ENCODE measurements around the gene MIP.

The MIP gene

DNA sequence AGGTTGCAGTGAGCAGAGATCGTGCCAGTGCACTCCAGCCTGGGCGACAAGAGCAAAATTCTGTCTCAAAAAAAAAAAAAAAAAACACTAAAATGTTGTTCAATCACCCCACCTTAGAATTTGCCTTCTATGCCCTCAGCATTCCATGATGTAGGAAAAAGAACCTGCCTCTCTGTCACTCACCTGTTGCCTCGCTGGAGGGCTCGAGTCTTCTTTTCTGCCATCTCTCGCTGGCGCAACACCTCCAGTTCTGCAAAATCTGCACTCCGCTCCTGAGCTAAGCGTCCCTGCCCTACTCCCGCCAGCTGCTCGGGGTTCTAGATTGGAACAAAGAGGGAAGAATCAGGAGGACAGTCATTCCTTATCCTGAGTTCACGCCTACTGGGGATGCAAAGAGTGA lies 23.2 kb downstream of the MIP start:
- TF ChIP-seq, protein P1, sequence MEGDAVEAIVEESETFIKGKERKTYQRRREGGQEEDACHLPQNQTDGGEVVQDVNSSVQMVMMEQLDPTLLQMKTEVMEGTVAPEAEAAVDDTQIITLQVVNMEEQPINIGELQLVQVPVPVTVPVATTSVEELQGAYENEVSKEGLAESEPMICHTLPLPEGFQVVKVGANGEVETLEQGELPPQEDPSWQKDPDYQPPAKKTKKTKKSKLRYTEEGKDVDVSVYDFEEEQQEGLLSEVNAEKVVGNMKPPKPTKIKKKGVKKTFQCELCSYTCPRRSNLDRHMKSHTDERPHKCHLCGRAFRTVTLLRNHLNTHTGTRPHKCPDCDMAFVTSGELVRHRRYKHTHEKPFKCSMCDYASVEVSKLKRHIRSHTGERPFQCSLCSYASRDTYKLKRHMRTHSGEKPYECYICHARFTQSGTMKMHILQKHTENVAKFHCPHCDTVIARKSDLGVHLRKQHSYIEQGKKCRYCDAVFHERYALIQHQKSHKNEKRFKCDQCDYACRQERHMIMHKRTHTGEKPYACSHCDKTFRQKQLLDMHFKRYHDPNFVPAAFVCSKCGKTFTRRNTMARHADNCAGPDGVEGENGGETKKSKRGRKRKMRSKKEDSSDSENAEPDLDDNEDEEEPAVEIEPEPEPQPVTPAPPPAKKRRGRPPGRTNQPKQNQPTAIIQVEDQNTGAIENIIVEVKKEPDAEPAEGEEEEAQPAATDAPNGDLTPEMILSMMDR (IDR thresholded peaks at IDR 0.05; ENCODE audit: insufficient read depth, low read length, poor library complexity, severe bottlenecking): no peak
- no peak for TF ChIP-seq EZH2phosphoT487 (conservative IDR thresholded peaks at IDR 0.05; ENCODE audit: low read length)
- Histone ChIP-seq H3K27me3 (ENCODE audit: low read length) (no peaks in the 10 kb centered on the region), H3K4me3 (ENCODE audit: insufficient read depth, low read length, poor library complexity, severe bottlenecking) (no peak overlapping the region), H3F3A (ENCODE audit: insufficient read depth) (no peaks in the 10 kb centered on the region), H3K9me2 (replicated peaks; ENCODE audit: insufficient read depth, low read length) (no peaks in the 10 kb centered on the region), H3K79me2 (ENCODE audit: insufficient read depth, low read length) (peaks cover 24% of the 10 kb centered on the region), H3K4me2 (ENCODE audit: low read depth, low read length, poor library complexity, severe bottlenecking) (no peak overlapping the region), H3K27ac (ENCODE audit: low read depth, low read length) (no peak overlapping the region), H3K36me3 (ENCODE audit: low read length) (peaks cover 26% of the 10 kb centered on the region), H3K9ac (ENCODE audit: low read length) (no peak overlapping the region), H3K9me3 (ENCODE audit: insufficient read depth, low read length) (no peaks in the 10 kb centered on the region), H2AFZ (ENCODE audit: low read depth, low read length, severe bottlenecking) (no peak overlapping the region), H4K20me1 (ENCODE audit: low read depth, low read length) (no peaks in the 10 kb centered on the region)

DNA sequence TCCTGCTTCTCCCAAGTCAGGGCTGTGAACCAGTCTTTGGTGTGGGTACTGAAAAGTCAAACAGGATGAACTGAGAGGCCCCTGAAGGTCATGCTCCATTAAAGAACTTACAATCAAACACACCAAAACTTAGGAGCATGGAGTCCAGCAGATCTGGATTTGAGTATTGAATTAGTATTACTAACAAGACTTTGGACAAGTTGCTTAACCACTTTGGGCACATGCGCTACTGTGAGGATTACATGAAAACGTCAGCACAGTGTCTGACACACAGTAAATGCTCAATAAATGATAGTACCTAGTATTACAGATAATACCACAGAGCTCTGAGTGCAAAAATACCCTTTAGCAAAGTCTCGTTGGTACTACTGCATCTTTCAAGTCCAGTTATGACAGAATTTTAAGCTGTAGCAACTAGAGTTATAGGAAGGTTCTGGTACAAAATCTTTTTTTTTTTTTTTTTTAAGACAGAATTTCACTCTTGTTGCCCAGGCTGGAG lies 28.5 kb downstream of the MIP start:
- TF ChIP-seq, protein P1 (IDR thresholded peaks at IDR 0.05; ENCODE audit: insufficient read depth, low read length, poor library complexity, severe bottlenecking): no peak
- TF ChIP-seq EZH2phosphoT487 (conservative IDR thresholded peaks at IDR 0.05; ENCODE audit: low read length): no peak
- no peak overlapping the region for H2AFZ ChIP-seq (ENCODE audit: low read depth, low read length, severe bottlenecking)
- H3K4me3 ChIP-seq (ENCODE audit: insufficient read depth, low read length, poor library complexity, severe bottlenecking): no peak overlapping the region
- H3K4me2 ChIP-seq (ENCODE audit: low read depth, low read length, poor library complexity, severe bottlenecking): no peak overlapping the region
- no peaks in the 10 kb centered on the region for H3K27me3 ChIP-seq (ENCODE audit: low read length)
- H3K27ac ChIP-seq (ENCODE audit: low read depth, low read length): no peak overlapping the region
- no peaks in the 10 kb centered on the region for H4K20me1 ChIP-seq (ENCODE audit: low read depth, low read length)
- no peak overlapping the region for H3K9ac ChIP-seq (ENCODE audit: low read length)
- H3K79me2 ChIP-seq (ENCODE audit: insufficient read depth, low read length): no peaks in the 10 kb centered on the region
- no peaks in the 10 kb centered on the region for H3K9me3 ChIP-seq (ENCODE audit: insufficient read depth, low read length)
- H3K9me2 ChIP-seq (replicated peaks; ENCODE audit: insufficient read depth, low read length): no peaks in the 10 kb centered on the region
- no peaks in the 10 kb centered on the region for H3F3A ChIP-seq (ENCODE audit: insufficient read depth)
- H3K36me3 ChIP-seq (ENCODE audit: low read length): peaks cover 35% of the 10 kb centered on the region

- Histone ChIP-seq H3K9ac (ENCODE audit: low read length) (no peak overlapping the region), H3K9me3 (ENCODE audit: insufficient read depth, low read length) (no peaks in the 10 kb centered on the region), H3K79me2 (ENCODE audit: insufficient read depth, low read length) (no peaks in the 10 kb centered on the region), H3F3A (ENCODE audit: insufficient read depth) (no peaks in the 10 kb centered on the region), H3K36me3 (ENCODE audit: low read length) (peaks cover 37% of the 10 kb centered on the region), H3K4me3 (ENCODE audit: insufficient read depth, low read length, poor library complexity, severe bottlenecking) (no peak overlapping the region), H4K20me1 (ENCODE audit: low read depth, low read length) (no peaks in the 10 kb centered on the region), H3K27ac (ENCODE audit: low read depth, low read length) (no peak overlapping the region), H3K27me3 (ENCODE audit: low read length) (no peaks in the 10 kb centered on the region), H2AFZ (ENCODE audit: low read depth, low read length, severe bottlenecking) (no peak overlapping the region), H3K9me2 (replicated peaks; ENCODE audit: insufficient read depth, low read length) (no peaks in the 10 kb centered on the region), H3K4me2 (ENCODE audit: low read depth, low read length, poor library complexity, severe bottlenecking) (no peak overlapping the region)
- TF ChIP-seq, protein P1 (IDR thresholded peaks at IDR 0.05; ENCODE audit: insufficient read depth, low read length, poor library complexity, severe bottlenecking): no peak
- TF ChIP-seq EZH2phosphoT487 (conservative IDR thresholded peaks at IDR 0.05; ENCODE audit: low read length): no peak
Measured at GRCh38 chr12:56425193-56425592, 29.3 kb downstream of the MIP start.

All from SU-DHL-6 (cell line).